GM21737 (cell line): ENCODE measurements around the gene MYOT.

ENCODE experiments used
- ATAC-seq: cut with Tn5 transposase; IDR thresholded peaks from one replicate; pipeline ENCODE4 v1.9.1; 2021; ENCODE audit warnings: mild to moderate bottlenecking, moderate library complexity; ENCODE audit not compliant: unreplicated experiment

MYOT gene

GRCh38 chr5:137896560-137896959 lies 28.9 kb downstream of the MYOT start:
- ATAC-seq, result no peak

DNA sequence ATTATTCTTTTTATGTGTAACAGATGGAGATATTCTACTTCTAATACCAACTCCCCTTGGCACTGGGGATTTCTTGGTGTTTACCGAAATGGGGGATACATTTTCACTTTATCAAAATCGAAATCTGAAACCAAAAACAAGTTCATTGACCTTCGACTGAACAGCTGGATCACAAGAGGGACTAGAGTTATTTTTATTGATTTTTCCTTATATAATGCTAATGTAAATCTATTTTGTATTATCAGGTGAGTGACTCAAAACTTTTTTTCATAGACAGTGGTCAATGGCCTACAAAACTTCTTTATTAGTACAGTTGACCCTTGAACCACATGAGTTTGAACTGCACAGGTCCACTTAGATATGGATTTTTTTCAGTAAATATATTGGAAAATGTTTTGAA lies 31.8 kb downstream of the MYOT start:
- ATAC-seq, result no peak

DNA sequence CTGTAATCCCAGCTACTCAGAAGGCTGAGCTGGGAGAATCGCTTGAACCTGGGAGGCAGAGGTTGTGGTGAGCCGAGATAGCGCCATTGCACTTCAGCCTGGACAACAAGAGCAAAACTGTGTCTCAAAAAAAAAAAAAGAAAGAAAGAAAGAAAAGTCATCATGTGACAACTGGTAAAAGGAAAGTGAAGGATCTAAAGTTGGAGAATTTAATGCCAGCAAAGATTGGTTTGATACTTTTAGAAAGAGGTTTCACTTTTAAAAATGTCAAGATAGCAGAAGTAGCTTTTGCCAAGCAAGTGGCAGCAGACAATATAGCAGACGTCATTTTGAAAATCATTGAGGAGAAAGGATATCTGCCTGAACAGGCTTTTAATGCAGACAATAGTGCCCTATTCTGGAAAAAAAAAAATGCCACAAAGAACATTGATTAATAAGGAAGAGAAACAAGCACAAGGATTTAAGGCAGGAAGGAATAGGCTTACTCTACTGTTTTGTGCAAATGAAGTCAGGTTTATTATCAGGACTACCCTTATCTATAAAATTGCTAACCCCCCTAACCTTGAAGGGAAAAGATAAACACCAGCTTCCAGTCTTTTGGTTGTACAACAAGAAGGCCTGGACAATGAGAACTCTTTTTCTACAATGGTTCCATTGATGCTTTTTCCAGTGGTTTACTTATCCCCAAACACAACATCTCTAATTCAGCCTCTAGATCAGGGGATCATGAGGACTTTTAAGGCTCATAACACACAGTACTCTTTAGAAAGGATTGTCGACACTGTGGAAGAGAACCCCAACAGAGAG lies 33.6 kb downstream of the MYOT start:
- no peak for ATAC-seq

GRCh38 chr5:137902408-137903133 lies 34.9 kb downstream of the MYOT start:
- no peak for ATAC-seq

DNA sequence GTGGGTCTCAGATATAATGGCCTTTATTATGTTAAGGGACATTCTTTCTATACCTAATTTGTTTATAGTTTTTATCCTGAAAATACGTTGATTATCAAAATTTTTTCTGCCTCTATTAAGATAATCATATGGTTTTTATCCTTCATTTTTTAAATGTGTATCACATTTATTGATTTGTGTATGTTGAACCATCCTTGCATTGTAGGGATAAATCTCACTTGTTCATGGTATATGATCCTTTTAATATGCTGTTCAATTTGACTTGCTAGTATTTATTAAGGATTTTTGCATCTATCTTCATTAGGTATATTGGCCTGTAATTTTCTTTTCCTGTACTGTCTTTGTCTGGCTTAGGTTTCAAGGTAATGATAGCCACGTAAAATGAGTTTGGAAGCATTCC lies 47.1 kb downstream of the MYOT start:
- ATAC-seq, result no peak

DNA sequence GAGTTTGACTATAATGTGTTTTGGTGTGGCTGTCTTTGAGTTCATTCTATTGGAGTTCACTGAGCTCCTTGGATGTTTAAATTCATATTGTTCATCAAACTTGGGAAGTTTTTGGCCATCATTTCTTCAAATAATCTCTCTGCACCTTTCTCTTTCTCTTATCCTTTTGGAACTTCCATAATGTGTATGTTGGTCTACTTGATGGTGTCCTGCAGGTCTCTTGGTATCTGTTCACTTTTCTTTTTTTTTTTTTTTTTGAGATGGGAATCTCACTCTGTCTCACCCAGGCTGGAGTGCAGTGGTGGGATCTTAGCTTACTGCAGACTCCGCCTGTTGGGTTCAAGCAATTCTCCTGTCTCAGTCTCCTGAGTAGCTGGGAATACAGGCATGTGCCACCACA lies 49.3 kb downstream of the MYOT start:
- no peak for ATAC-seq

GRCh38 chr5:137921931-137922330 lies 54.3 kb downstream of the MYOT start:
- ATAC-seq, result no peak

DNA sequence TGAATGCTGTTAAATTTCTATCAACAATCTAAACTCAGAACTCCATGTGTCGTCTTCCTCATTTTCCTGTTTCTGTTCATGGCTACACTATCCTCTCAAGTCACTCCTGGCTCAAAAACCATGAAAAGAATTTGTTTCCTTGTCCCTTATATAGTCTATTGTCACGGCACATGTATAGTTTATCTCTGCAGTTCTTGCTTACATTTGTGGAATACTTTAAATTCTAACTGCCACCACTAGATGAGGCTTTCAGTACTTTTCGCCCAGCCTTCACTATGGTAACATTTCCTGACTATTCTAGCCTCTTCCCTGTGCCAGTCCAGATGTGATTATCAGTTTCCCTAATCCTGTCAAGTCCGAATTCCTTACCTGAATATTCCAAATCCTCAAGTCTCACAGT lies 56.2 kb downstream of the MYOT start:
- no peak for ATAC-seq

- no peak for ATAC-seq
Observed at GRCh38 chr5:137932800-137933199, 65.1 kb downstream of the MYOT start.

- no peak for ATAC-seq
Observed at GRCh38 chr5:137933491-137933911, 65.8 kb downstream of the MYOT start.

- no peak for ATAC-seq
Observed at GRCh38 chr5:137935190-137935589, 67.5 kb downstream of the MYOT start.

- ATAC-seq, result no peak
Observed at GRCh38 chr5:137935694-137936093, 68.0 kb downstream of the MYOT start.
